DMS79 treated with DMSO at 0.1 percent for 48 hours (cell line): Measurements from ENCODE around the gene DYDC1.
"Not testable (repeated sequence)": the region's sequence is repeated elsewhere in the genome, so short reads cannot be mapped to it uniquely, and the experiment has no call there.

Source experiments
- DNase-seq: peaks from one replicate; lab custom pipeline; 2025; lab: John Stamatoyannopoulos, UW

DYDC1 gene

DNA sequence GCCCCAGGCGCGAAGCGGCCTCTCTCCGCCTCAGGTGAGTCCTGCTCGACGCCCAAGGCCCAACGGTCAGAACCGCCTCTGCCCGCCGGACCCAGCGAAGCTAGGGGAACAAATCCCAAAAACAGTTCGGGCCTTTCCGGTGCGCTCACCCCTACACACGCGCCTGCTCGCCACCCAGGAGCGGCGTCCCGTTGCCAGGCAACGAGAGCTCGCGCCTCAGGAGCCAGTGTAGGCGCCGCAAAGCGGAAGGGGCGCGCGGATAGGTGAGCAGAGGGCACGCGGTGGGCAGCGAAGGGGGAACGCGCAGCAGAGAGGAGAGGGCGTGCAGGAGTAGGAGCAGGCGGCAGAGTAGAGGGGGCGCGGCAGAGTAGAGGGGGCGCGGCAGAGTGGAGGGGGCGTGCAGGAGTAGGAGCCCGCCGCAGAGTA is at the start of gene DYDC1, which contains the start of gene DYDC2:
Gene DYDC1, minus strand, starts transcription at position 193 of the 426 bp plus-strand sequence. CDS start 4,154 bp downstream, outside the sequence.
Gene DYDC2, plus strand, starts transcription at position 219 of the 426 bp plus-strand sequence. CDS start 5,663 bp downstream, outside the sequence.
- peak; percentile 50 for DNase-seq

DNA sequence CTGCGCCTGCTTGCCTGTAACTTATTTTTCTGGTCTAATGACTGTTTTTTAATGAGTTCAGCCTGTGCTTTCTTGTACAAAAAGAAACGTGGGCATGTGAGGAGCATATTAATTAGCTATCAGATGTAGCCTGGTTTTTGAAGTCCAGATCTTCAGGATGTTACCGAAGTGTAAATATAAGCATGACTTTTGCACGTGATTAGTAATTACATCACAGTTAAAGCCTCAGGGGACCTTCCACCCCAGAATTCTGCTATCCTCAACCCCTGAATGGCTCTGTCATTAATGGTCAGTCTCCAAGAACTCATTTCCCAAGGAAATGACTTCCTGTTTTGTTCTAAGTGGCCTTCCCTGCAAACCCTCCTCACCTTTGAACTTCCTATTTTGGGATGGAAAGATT is 49.6 kb upstream of the DYDC1 start:
- no peak for DNase-seq

- peak; percentile 4 for DNase-seq
Observed at GRCh38 chr10:80405626-80406025, 49.1 kb upstream of the DYDC1 start.

DNA sequence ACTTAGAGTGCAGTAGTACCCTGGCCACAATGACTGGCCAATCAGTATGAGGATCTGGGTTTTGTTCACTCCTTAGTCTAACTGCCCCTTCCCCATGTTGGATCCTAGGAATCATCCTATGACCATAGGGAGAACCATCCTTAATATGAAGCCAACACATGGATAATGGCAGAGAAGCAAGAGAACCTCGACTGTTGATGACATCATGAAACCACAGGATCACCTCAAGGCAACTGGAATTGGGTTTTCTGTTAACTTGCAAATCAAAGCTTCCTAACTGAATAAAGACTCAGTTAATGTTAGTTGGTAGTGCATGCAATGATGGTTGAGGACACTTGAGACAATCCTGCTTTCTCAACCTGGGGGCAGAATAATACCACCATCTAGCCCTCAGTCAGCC is 48.5 kb upstream of the DYDC1 start:
- DNase-seq: no peak

DNA sequence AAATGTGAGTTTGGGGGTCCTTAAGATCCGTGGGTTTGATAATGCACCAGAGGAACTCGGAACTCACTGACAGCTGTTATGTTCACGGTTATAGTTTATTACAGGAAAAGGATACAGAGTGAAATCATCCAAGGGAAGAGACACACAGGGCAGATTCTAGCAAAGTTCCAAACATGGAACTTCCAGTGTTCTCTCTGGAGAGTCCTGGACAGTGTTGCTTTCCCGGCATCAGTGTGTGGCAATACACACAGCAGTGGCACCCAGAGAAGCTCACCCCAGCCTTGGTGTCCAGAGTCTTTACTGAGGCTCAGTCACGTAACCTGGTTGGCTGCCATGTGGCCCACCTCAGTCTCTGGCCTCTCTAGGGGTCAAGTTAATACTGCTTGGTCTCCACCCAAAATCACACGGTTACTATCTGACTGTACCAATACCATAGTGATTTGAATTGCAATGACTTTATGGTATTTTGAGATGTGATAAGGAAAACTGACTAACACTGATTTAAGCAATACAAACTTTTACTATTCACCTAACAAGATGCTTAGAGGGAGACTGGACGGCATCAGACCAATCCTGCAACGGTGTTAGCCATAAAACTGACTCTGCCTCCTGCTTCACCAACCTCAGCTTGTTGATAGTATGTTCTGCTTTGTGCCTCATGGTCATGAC is 43.7 kb upstream of the DYDC1 start:
- no peak for DNase-seq

DNA sequence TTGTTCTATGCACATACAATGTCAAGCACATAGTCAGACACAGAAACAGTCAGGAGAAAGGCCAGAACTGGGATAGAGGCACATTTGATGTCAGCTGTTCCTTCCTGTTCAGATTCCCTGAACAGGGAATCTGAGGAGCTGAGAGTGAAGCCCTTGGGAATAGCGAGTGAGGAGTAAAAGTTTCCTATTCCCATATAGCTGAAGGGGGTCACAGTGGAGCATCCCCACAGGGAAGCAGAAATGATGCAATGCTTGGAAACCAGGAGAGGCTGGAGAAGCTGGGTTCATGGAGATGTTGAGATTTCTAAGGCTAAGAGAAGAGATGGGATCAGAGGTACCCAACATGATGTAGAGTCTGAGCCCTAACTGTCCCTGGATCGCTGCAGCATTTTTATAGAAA is 40.5 kb upstream of the DYDC1 start:
- DNase-seq: no peak

DNA sequence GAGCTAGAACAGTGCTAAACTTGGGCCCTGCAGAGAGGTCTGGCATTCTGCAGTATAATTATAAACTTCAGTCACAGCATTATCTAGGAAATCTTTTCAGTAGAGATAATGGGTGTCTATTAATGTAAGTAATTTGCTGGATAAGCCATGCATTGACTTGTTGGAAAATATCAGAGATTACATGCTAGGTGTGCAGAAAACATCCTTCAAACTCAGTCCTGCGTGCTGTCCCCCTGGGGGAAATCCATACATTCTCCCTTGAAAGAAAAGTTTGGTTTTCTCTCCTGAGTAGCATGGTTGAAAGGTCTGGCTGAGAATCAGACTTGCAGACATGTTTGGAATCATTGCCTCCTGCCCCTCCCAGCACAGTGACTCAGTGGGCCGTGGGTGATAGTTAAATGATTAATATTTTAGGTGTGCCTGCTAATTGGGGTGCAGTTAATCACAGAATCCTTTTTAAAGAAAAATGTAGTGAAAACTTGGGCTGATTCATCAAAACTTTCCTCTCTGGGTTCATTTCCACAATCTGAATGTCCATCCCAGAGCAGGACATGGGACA is 37.9 kb upstream of the DYDC1 start:
- no peak for DNase-seq

GRCh38 chr10:80392250-80392649 is 35.7 kb upstream of the DYDC1 start:
- no peak for DNase-seq

- no peak for DNase-seq
Observed at GRCh38 chr10:80390740-80391139, 34.2 kb upstream of the DYDC1 start.

- peak; percentile 15 for DNase-seq
Observed at GRCh38 chr10:80382989-80383388, 26.4 kb upstream of the DYDC1 start.

GRCh38 chr10:80380185-80380584 is 23.6 kb upstream of the DYDC1 start:
- DNase-seq: no peak

DNA sequence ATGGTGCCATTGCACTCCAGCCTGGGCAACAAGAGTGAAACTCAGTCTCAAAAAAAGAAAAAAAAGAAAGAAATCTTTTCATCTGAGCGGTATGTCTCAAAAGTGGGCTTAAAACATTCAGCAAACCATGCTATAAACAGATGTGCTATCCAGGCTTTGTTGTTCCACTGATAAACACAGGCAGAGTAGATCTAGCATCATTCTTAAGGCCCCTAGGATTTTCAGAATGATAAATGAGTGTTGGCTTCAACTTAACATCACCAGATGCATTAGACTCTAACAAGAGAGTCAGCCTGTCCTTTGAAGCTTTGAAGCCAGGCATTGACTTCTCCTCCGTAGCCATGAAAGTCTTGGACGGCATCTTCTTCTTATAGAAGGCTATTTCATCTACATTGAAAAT is 23.1 kb upstream of the DYDC1 start:
- DNase-seq: no peak

DNA sequence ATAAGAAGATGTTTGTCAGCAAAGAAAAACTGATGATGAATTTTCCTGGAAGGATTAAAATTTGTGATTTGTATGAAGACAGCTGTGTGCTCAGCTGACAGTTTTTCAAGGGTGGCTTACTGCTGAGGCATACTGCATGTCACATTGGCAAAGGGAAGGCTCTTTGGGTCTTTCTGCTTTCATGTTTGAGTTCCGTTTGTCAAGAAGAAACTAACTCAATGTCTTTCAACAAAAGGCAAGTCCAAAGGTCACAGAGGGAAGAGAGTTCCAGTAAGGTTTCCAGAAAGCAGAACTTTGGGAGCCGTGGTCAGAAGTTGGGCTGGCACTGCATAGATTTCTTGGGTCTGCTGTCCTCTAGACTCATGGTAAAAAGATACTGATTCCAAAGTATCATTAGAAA is 16.9 kb upstream of the DYDC1 start:
- DNase-seq: no peak

DNA sequence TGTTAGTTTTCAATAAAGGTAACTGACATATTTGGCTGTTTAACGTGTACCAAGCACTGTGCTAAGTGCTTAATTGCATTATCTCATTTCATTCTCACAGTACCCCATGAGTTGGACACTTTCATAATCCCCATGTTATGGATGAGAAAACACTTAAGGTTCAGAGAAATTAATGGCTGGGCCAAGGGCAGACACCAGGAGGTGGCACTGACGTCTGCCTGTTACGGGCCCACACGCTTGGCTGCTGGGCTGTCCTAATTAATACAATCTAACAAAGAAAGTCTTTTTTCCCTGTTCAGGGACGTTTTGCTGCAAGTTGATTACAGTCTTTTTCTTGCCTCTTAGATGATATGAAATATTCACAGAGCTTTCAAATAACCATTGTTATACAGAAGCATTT is 16.1 kb upstream of the DYDC1 start:
- no peak for DNase-seq

DNA sequence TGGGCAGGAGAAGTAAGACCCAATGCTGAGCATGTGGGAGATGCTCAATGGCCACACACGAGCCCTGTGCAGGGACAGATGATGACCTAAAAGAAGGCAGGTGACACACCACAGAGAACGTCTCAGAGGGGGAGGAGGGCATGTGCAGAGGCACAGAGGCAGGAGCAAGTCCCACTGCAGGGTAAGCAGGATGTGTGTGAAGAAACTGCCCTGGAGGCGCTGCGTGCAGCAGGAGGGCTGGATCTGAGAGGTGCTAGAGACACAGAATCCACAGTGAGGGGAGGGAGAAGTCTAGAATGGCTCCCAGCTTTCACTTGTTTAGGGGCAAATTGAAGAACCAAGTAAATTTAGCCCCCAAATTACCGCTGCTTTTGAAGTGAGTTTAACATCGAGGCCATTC is 14.9 kb upstream of the DYDC1 start:
- DNase-seq: no peak

DNA sequence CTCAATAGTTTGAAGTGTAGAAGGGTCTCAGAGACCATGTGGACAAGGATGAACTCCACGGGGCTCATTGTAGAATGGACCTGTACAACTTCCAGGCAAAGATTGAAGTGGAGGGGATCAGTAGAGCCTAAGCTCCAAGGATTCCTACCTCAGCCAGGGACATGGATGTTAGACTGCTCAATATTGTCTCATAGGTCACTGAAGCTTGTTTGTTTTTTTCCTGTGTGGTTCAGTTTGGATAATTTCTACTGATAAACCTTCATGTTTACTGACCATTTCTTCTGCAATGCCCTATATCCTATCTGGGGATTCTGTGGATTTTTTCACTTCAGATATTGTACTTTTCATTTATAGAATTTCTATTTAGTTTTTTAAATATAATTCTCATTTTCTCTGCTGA is 9.0 kb upstream of the DYDC1 start:
- DNase-seq: no peak

DNA sequence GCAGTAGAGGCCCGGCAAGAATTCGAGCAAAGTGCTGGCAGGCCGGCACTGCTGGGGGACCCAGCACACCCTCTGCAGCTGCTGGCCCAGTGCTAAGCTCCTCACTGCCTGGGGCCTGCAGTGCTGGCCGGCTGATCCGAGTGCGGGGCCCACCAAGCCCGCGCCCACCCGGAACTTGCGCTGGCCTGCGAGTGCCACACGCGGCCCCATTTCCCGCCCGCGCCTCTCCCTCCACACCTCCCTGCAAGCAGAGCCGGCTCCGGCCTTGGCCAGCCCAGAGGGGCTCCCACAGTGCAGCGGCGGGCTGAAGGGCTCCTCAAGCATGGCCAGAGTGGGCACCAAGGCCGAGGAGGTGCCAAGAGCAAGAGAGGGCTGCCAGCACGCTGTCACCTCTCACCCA is 3.1 kb upstream of the DYDC1 start:
- no peak for DNase-seq

GRCh38 chr10:80358925-80359324 is 2.4 kb upstream of the DYDC1 start:
- not testable (repeated sequence) for DNase-seq

- DNase-seq: no peak
Observed at GRCh38 chr10:80357851-80358125, 1.2 kb upstream of the DYDC1 start.

DNA sequence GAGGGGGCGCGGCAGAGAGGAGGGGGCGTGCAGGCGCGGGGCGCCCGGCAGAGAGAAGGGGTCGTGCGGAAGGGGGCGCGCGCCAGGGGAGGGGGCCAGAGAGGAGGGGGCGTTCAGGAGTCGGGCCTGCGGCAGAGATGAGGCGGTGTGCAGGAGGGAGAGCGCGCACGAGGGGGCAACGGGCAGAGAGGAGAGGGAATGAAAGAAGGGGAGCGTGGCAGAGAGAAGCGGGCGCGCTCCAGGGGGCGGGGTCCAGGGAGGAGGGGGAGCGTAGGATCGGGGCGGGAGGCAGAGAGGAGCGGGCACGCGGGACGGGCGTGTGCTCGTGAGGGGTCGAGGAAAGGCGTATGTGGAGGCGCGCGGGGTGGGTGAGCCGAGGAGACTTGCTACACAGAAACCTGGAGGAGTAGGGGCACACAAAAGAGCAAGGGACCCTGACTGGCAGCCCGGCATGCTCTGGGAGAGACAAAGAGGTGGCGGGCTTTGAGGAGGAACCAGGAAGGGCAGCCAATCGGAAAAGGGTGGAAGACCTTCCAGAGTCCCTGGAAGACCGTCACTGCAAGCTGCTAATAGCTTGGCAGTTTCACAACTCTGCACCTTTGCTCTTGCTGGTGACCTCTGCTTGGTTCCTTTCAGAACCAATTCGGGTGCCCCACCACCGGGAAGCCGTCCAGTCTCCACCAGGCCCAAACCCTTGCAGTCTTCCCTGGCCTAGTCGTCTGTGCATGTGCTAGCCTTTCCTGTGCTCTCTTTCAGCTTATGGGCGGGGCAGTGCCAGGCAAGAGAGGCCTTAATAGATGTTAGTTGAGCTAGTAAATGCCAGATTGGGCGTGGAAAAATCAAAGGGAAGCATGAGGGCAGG is 665 bp upstream of the DYDC1 start:
- DNase-seq: peak; percentile 54

DNA sequence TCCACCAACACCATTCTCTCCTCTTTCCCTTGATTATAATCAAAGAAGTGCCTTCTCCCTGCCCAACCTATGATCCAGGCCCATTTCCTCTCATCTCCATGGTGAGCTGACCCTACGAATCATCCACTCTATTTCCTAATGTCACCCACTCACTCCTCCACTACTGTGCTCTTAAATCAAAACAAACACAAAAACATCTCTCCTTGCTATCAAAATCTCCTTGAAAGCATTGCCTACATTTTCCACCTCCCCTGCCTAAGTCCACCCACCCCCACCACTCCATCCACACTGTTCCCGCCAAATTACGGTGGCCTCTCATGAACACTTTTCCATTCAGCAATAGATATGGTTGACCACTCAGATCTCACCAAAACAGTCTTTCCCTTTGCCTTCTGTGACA is 5.3 kb downstream of the DYDC1 start:
- no peak for DNase-seq

DNA sequence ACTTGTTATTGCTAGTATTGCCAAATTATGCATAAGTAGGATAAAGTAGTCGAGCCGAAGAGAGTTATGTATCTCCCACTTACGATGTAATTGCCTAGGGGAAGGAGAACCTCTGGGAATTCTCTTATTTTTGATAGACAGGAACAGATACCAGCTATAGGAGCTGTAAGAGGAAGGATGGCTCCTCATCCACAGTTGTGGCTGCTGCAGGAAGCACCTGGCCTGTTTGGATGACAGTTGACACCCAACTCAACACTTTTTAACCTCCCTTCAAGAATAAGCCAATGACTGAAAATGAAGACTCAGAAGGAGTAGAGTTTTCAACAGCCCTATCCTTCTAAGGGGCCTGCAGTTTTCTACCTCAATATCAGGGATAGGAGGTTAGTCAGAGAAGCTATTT is 6.3 kb downstream of the DYDC1 start:
- no peak for DNase-seq

GRCh38 chr10:80344912-80345311 is 11.6 kb downstream of the DYDC1 start:
- DNase-seq: no peak
